HG03135 (cell line): ENCODE results near the gene KCNMB2.

ENCODE experiments used
- ATAC-seq: cut with Tn5 transposase; IDR thresholded peaks from one replicate; pipeline ENCODE4 v1.9.1; 2021; ENCODE audit warnings: mild to moderate bottlenecking, moderate library complexity; ENCODE audit not compliant: unreplicated experiment

The KCNMB2 gene

DNA sequence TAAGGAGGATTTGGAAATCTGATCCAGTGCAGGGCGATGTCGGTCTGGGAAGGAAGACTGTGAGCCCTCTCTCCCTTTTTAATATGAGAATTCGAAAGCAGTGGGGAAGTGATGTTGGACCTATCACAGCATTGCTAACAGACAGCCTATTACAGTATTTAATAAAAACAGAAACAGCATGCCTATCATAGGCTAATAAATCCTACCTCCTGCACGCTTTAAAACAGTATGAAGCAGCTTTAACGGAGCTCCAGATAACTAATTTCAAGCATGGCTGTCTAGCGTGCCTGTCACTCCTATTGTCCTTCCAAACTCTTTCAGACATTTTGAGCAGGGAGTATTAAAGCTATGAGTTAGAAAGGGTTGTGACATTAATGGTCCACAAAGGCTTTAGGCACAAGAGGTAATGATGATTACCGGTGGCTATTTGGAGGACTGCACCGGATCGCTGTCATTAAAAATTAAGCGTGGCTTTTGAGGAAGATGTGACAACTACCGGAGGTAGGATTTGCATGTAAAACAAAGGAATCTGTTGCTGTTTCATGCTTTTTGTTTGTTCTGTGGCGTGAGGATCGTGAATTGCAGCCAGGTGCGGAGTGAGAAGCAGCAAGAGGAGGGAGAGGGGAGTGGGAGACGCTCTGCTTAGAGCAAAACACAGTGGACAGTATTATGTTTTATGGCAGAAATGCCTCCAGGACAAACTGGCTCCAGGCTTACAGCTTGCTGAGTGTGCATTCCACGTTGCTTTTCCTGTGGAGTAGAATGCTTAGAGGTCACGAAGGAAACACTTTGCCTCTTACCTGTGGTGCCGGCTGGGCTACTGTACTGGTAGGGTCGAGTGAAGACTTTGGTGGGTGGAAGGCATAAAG, at the start of gene KCNMB2:
Gene KCNMB2 (plus strand): TSS at position 226 of the 869 bp plus-strand sequence.
- ATAC-seq = no peak

GRCh38 chr3:178486903-178487302, 49.3 kb upstream of the KCNMB2 start:
- ATAC-seq = no peak

- ATAC-seq = no peak
Observed at GRCh38 chr3:178487752-178488151, 48.5 kb upstream of the KCNMB2 start.

- no peak for ATAC-seq
Observed at GRCh38 chr3:178491751-178492150, 44.5 kb upstream of the KCNMB2 start.

DNA sequence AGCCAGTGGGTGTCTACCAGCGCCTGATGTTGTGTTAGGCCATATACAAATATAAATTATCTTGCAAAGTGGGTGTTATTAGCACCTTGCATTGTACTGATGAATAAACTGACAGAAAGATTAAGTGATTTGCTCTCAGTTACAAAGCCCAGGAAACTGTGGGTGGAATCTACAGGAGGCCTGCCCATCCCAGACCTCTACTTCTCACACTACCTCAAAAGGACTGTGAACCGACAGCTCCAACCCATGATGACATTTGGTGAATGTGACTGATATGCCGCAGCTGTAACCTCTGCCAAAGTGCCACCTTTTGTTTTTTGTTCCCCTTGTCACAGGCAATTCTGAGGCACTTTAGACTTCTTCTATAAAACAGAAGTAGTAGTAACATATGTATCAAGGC, 43.7 kb upstream of the KCNMB2 start:
- ATAC-seq = no peak

DNA sequence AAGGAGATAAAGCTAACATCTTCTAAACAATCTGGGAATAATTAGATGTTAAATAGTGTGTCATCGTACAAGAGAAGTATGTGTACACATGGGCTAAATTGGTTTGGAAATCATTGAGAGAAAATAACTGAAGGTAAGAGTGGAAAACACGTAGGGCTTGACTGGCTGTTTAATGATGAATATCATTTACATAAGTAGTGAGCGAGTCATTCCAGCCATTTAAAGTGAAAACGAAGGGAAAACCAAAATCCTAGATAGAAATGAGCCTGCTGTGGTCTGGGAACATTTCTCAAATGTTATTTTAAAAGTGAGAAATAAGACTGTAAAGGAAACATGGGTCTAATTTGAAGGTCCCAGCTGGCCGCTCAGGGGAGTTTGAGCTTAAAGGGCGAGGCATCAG, 41.9 kb upstream of the KCNMB2 start:
- no peak for ATAC-seq

GRCh38 chr3:178496911-178497310, 39.3 kb upstream of the KCNMB2 start:
- ATAC-seq = no peak

GRCh38 chr3:178498871-178499270, 37.4 kb upstream of the KCNMB2 start:
- no peak for ATAC-seq

DNA sequence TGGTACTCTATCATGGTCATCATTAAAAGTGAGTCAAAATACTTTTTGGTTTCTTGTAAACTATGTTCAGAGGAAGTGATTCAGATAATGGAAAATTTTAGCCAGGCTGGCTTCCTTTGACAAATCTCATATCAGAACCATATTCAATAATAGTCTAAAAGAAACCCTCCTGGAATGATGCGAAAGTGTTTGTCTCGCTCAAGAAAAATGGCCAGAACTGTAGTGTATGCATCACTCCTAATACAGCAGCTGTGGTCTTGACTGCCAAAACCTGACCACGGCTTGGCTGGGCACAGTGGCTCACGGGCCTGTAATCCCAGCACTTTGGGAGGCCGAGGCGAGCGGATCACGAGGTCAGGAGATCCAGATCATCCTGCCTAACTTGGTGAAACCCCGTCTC, 35.6 kb upstream of the KCNMB2 start:
- ATAC-seq = no peak

DNA sequence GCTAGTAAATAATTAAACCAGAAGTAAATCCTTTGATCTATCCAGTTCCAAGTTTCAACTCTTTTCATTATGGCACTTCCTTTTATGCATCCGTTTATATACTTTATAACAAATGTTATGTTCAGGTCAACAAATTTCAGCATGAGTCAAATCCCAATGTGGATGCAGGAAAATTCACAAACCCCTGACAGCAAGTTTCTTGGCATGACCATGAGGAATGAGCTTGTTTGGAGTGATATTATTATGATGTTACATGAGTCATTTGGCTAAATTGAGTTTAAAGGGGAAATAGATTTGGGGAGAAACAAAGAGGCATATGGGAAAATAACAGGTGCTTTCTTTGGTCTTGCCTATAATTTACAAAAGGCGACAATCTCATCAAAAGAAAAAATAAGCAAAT, 32.1 kb upstream of the KCNMB2 start:
- no peak for ATAC-seq

DNA sequence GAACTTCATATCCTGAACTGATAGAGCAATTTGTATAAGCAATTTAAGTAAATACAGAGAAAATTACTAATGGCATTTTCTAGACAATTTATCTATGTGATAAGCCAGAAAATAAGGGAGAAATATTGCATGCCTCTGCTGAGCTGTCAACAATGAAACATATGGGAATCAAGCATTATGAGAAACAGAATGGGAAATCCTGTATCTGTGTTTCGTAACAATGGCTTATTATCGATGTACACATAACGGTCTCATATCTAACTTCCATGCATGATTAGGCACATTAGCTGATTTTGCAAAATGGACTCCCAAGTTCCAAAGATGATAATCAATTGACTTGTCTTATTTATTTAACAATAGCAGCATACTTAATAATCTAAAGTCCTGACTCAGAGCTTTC, 30.4 kb upstream of the KCNMB2 start:
- no peak for ATAC-seq

DNA sequence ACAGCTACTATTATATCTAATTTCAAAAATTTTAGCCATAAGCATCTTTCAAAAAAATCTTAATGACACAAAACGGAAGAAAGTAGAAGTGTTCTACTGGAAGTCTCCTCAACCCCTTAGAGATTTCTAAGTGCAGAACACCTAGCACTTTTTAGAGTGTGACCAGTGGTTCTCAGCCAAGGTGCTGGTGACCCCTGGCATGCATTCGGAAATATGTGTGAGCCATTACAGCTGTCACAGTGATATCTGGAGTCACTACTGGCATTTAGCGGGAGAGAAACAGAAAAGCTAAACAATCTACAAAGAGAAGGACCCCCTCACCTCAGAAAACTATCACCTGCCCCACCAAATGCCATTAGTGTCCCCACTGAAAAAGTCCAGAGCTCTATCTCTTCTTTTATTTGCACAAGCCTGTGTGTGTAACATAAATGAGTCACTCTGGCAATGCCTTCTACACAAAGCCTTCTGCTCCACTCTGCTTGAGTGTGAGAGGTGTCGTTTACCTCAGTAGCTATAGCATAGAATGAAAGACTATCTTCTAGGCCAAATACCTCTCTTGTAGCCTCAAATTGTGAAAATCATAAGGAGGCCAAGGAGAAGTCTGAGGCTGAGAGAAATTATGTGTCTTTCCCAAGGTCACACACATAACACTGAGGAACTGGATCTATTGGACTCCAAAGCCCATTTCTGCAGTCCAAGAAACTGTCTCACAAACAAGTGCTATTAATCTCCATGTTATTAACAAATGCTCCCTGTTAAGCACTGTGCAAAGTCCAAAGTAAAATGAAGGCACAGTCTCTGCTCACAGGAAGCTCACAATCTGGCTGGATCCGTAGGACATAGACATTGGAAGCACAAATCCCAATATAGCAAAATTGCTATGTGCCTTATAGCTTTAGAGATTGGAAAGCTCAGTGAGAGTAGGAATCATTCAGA, 28.5 kb upstream of the KCNMB2 start:
- ATAC-seq = no peak

GRCh38 chr3:178508443-178508825, 27.8 kb upstream of the KCNMB2 start:
- ATAC-seq = no peak

DNA sequence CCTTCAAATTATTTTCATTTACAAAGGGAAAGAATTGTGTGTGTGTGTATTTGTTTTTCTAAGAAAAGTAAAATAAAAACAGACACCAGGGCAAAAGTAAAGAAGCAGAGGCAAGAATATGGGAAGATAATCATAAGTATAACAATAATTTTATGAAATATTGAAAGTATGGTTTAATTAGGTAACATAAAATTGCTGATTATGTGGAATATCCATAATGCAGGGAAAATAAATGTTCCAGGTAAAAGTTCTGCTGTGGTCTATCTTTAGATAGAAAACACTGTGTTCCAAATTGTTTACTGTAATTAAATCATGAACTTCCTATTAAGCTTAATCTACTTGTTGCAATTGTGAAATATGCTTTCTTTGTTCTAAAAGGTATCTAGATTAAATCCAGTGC, 25.7 kb upstream of the KCNMB2 start:
- no peak for ATAC-seq

DNA sequence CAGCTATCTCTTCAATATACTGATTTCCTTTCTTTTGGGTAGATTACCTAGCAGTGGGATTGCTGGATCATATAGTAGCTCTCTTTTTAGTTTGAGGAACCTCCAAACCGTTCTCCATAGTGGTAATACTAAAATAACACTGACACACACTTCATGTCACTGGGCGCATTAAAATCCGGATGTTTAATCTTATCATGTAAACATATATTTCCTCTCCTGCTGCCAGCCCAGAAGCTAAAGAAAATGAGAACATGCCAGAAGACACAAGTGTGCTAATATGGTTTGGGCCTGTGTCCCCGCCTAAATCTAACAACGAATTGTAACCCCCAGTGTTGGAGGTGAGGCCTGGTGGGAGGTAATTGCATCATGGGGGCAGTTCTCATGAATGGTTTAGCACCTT, 23.6 kb upstream of the KCNMB2 start:
- no peak for ATAC-seq

DNA sequence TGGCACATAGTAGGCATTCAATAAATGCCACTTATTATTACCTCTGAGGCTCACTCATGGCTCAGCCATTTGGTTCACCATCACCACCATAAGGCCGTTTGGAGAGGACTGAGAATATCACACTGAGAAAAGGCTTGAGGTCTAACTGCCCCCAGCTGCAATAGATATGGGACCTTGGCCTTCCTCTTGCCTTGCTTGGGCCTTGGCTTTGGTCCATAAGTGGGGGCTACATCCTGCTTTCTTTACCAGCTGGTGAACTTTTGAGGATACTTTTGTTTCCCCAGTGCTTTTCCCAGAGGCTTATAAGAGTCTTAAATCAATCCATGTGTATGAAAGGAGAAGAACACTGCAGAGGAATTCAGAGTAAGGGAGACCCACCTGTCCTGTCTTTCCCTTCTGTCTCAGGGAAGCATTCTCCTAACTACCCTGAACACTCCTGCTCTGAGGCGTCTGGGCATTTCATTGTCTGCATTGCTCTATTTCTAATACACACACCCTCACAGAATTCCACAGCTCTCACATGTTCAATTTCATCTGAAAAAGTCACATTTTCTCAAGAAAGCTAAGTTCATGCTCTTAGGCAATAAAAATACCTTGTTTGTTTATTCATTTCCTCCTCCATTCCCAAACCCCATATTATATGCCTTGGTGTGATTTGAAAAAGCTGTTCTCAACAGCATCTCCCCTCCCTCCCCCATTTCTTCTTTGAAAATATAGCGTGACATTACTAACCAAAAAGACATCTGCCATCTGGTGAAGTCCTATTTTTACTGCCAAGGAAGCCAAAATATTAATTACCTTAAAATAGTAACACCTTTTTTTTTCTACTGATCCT, 22.5 kb upstream of the KCNMB2 start:
- no peak for ATAC-seq

DNA sequence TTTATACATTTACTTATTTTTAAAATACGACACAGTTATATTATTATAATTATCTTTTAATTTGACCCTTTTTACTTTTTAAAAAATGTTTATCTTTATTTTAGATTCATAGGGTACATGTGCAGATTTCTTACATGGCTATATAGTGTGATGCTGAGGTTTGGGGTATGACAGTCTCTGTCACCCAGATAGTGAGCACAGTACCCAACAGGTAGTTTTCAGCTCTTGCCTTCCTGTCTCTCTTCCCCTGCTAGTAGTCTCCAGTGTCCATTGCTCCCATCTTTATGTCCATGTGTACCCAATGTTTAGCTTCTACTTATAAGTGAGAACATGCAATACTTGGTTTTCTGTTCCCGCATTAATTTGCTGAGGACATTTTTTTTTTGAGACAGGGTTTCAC, 21.8 kb upstream of the KCNMB2 start:
- no peak for ATAC-seq

GRCh38 chr3:178515076-178515744, 21.0 kb upstream of the KCNMB2 start:
- ATAC-seq = peak; percentile 36

DNA sequence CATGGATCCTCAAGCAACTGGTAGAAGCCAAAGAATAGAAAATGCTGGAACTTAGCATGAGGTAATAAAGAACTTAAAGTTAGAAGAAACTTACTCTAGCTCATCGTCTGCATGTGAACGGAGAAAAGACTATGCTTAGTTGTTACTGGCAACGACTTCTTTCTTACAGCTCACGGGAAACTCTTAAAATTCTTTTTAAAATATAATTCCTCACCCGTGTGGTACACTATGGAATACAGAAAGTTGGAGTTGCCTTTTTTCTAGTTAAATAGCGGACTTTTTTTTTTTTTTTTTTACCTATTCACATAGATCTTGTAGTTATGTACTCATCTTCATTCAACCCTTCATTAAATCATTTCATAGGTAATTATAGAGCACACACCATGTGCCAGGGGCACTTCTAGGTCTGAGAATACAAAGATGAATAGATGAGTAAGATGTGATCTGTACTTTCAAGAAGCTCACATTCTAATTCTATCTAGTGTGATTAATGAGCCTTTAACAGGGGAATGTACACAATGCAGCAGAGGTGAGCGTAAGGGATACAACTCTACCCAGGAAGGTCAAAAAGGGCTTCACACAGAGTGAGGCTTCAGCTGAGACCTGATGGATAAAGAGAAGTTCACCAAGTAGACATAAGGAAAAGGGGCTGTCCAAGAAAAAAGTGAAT, 18.4 kb upstream of the KCNMB2 start:
- no peak for ATAC-seq
